HG03565 (cell line): ENCODE results near the gene SGCD.
"Not testable (repeated sequence)": the region's sequence is repeated elsewhere in the genome, so short reads cannot be mapped to it uniquely, and the experiment has no call there.

Experiments
- ATAC-seq: cut with Tn5 transposase; IDR thresholded peaks from one replicate; pipeline ENCODE4 v1.9.1; 2021; ENCODE audit warnings: mild to moderate bottlenecking, moderate library complexity; ENCODE audit not compliant: unreplicated experiment

The SGCD gene

DNA sequence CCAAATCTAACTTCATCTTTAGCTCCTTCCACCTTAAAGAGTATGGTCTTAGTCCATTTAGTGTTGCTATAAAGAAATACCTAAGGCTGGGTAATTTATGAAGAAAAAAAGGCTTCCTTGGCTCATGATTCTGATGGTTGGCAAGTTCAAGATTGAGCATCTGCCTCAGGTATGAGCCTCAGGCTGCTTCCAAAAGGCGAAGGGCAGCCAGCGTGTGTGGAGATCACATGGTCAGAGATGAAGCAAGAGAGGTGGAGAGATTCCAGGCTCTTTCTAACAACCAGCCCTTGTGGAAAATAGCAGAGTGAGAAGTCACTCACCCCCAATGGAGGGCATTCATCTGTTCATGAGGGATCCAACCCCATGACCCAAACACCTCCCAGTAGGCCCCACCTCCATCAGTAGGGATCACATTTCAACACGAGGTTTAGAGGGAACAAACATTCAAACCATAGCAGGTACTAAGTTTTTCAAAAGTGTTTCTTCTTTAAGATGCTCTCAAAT is 225.9 kb downstream of the SGCD start:
- no peak for ATAC-seq

DNA sequence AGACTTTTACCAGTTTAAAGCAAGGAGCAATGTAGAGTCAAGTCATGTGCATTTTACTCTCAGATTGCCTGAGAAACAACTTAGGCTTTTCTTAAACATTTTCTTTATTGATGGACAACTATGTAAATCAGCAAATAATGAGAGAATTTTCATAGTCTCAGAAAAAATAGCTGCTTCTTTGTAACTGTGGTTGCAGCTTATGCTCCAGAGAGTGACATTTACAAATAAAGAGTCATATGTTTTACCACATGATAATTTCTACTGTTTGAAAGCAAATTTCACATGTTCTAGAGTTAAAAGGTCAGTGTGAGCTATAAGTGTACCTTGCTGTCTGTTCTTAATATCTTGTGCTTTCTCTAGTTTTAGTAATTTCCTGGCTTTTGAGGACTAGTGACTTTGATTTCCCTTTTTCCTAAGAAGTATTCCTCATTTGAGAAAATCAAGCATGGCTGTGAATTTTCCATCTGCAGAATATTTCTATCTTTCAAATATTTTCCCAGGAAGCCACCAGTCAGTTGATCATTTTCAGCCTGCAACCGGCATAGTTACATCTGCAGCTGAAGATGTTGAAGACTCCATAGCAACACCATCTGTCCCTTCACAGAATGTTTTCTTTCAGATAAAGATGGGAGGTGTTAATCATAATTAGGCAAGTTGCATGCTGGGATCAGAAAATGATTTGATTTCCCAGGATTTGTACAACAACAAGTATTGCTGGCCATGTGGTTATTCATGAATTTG is 229.9 kb downstream of the SGCD start:
- no peak for ATAC-seq

GRCh38 chr5:156560002-156560401 is 233.0 kb downstream of the SGCD start:
- ATAC-seq, result no peak

DNA sequence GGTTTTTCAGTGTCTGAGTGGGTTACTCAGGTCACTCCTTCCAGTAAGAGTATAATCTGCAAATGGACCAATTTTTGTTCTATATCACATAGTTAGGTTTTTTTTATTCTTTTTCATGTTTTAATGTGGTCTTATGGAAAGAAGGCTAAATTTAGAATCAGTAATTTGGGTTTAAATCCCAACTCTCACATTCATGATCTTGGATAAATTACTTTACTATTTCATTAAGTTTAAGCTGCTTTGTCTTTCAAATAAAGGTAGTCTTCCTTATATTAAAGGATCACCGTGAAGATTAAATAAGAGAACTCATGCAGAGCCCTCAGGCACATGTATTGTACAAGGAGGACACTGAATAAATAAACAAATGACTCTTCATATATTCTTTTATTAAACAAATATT is 234.7 kb downstream of the SGCD start:
- ATAC-seq, result no peak

GRCh38 chr5:156570615-156571014 is 243.7 kb downstream of the SGCD start:
- ATAC-seq, result no peak

DNA sequence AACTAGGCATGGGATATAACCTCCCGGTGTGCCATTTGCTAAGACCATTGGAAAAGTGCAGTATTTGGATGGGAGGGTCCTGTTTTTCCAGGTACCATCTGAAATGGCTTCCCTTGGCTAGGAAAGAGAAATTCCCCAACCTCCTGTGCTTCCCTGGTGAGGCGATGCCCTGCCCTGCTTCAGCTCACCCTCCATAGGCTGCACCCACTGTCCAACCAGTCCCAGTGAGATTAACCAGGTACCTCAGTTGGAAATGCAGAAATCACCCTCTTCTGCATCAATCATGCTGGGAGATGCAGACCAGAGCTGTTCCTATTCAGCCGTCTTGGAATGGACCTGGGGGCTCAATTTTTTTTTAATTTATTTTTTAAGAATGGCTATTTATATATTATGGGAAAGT is 254.8 kb downstream of the SGCD start:
- ATAC-seq, result no peak

DNA sequence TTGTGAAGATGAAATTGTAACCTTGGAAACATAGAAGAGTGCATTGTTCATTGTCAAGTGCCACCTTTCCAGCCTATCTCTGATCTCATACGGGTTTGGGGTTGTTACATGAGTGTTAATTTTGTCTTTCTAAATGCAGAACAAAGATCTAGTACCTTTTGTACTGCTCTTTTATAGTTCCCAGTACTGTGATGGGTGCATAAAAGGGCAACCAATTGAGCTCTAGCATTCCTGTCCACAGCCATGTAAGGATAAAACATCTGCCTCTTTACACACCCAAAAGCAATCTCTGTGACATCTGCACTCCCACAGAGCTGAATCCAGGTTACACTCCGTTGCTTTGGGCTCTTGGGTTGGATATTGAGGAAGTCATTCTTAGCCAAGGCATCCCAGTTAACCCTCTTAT is 255.2 kb downstream of the SGCD start:
- no peak for ATAC-seq

DNA sequence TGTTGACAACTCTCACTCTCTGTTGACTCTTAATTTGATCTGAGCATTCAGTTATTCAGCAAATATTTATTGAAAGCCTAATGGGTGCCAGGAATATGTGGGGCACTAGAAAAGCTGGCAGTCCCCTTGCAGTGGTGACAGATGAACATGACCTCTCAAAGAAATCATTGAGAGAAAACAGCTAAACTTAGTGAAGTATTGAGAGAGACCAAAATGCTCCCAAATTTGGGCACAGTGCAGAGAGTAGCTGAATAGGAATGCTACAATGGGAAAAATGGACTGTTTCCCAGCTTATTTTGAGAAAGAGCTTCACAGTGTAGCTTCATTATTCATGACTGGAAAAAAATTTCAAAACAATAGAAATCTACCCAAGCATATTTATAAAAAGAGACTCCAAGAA is 257.9 kb downstream of the SGCD start:
- ATAC-seq, result no peak

- no peak for ATAC-seq
Observed at GRCh38 chr5:156585999-156586398, 259.0 kb downstream of the SGCD start.

GRCh38 chr5:156587012-156587411 is 260.0 kb downstream of the SGCD start:
- no peak for ATAC-seq

- ATAC-seq, result no peak
Observed at GRCh38 chr5:156588306-156588705, 261.3 kb downstream of the SGCD start.

DNA sequence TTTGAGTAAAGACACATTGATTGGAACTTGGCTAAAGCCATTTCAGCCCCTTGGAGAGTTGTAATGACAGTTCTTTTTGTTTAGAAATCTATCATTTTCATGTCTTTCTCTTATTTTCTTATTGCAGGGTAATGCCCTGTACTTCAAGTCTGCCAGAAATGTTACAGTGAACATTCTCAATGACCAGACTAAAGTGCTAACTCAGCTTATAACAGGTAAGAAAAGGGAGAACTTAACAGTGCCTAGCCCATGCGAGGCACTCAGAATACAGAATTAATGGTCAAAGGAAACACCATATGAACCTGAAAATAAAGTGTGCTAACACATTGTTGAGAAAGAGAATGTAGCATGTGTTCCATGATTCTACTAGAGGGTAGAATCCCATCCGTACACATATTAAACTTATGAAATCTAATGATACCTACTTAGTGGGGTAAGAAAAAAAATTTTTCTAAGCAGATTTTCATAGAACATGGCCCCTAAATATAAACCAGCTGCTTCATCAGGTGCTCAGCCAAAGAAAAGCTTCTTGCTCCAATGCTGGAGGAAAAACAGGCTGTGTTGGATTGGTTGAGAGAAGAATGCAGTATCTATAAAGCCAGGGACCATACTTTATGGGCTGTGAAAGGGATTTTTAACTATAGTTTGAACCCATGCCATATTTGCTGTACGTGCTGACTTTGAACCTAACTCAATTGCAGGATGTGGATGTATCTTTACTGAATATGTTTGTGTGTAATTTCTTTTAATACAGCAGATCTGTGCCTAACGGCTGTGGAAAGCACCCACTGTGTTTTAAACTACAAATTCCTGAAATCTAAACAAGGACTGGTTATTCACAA is 262.4 kb downstream of the SGCD start:
- ATAC-seq, result no peak

GRCh38 chr5:156589946-156590216 is 262.9 kb downstream of the SGCD start:
- no peak for ATAC-seq

DNA sequence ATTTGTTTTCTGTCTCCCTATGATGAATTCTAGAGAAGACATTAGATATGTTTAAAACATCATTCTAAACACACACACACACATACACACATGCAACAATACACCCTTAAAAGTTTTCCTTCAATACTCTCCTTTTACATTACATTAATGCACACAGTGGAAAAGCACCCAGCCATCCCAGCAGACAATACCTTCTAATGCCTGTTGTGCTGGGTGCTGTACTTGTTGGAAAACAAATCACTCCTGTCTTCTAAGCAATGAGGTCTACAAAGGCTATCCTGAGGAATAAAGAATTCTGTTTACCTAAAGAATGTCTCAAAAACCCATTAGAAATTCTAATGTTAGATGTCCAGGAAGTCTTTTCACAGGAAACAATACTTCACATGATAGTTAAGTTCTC is 264.0 kb downstream of the SGCD start:
- no peak for ATAC-seq

DNA sequence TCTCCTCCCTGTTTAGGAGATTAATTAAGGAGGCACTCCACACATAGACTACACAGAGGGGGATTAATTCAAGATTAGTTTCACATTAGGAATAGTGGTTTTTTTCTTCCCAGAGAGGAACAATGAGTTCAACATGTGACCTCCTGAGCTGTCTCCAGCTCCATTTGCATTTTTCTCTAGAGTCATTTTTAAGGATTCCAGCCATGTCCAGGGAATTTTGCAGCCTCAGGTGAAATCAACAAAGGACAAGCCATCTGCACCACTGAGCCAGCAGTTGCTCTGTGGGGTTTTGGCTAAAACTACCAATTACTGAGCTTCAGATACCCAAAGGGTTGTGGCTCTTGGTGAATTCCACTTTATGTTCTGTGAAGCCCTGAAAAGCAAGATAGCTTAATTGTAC is 264.7 kb downstream of the SGCD start:
- no peak for ATAC-seq

- ATAC-seq, result no peak
Observed at GRCh38 chr5:156593546-156593945, 266.6 kb downstream of the SGCD start.

DNA sequence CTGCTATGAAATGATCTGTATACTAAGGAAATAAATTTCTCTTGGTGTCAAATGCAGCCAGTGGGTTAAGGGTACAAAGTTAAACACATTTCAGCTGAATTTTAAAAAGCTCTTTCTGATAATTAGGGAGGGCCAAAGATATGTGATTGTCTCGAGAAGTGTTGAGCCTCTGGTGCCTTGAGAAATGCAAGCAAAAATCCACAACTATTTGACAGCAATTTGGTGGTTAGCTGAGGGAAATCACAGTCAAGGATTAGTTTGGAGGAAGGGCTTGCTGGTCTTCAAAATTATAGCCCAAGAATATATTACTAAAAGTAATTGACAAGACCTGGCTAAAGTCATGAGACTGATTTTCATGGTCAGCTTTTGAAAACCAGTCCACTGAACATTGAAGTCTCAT is 267.4 kb downstream of the SGCD start:
- ATAC-seq, result no peak

- ATAC-seq, result no peak
Observed at GRCh38 chr5:156595132-156595787, 268.3 kb downstream of the SGCD start.

DNA sequence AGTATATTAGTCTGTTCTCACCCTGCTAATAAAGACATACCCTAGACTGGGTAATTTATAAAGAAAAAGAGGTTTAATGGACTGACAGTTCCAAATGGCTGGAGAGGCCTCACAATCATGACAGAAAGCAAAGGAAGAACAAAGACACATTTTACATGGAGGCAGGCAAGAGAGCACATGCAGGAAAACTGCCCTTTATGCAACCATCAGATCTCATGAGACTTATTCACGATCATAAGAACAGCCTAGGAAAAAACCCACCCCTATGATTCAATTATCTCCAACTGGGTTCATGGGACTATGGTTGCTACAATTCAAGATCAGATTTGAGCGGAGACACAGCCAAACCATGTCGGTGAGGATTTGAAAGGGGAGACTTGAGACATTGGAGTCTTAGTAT is 270.3 kb downstream of the SGCD start:
- ATAC-seq, result no peak

DNA sequence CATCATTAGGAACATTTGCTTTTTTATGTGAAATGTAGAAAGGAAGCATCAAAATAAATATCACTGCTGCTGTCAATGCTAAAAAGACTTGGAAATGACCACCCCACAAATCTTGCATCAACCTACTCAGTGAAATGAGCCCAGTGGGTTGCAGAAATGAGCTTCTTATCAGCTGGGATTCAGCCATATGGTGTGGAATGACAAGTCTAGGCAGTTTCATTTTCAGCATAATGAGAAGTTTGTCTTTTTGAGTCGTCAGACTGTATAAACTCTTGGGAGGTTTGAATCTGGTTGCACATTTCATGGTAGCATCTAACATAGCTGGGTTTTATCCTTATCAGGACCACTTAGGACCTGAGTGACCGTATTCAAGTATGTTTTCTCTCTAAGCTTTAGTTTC is 272.0 kb downstream of the SGCD start:
- ATAC-seq, result no peak

GRCh38 chr5:156610582-156610981 is 283.6 kb downstream of the SGCD start:
- ATAC-seq, result not testable (repeated sequence)

- no peak for ATAC-seq
Observed at GRCh38 chr5:156615901-156616300, 288.9 kb downstream of the SGCD start.
